ENCODE data around the gene TIMP2. TPM values are rescaled to one million over a fixed set of nuclear protein-coding genes. Genes with fewer than 3 reads are reported as not detected.
A peak's percentile ranks its signal among the peaks of the same experiment; 100 is the strongest.

TIMP2 gene
- total and polyA plus RNA-seq, 2 of the 8 experiments (the other 6 are each of a cell fraction or from before 2014, with no cell fraction given) = 18.2 to 43.3 TPM

DNA sequence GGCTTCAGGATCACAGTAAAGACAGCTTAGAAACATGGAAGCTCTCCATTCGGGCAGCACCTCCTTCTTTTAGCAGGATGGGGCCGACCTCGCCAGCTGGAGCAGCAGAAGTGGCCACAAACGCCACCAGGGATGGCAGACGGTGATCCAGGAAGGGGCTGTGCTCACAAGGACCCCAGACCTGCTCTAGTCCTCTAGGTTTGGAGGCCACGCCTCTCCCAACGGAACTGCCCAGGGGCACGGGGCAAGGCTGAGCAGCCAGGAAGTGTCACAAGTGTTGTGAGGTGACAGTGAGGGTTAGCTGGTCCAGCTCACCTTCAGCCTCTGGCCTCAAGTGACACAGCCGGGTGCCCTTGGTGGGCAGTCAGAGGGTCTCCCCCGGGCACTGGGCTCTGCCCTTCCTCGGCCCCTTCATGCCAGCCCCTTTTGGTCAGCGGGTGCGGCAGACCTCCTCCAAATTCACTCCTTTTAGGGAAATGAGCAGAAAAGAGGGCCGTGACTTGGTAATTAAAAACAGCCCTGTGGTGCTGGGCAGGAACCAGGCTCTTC is 42.6 kb downstream of the TIMP2 start:
- H3K27me3 ChIP-seq (replicated peaks in 1 of 4; ENCODE audit: control insufficient read depth in 3 of 4, extremely low read depth in 1 of 4, insufficient read depth in 3 of 4, low read length in 3 of 4) = no peaks in the 10 kb centered on the region; a peak in 1 of 7 replicates
- H4K8ac ChIP-seq (ENCODE audit: extremely low read depth, insufficient read depth, low read length) = no peak overlapping the region
- H3K79me1 ChIP-seq (ENCODE audit: low read depth, low read length) = no peaks in the 10 kb centered on the region; the same call in 1 of the 2 replicates
- peaks cover 0 to 35% (median 22%) of the 10 kb centered on the region in 4 experiments; a peak in 6 of 7 replicates for H3K4me1 ChIP-seq (replicated peaks in 1 of 4; ENCODE audit: control insufficient read depth in 3 of 4, insufficient read depth in 4 of 4, low read length in 3 of 4)
- H3K36me3 ChIP-seq (ENCODE audit: control insufficient read depth in 2 of 4, insufficient read depth in 4 of 4, low read length in 3 of 4) = peaks cover 0 to 2% (median 0%) of the 10 kb centered on the region in 4 experiments; a peak in 1 of 8 replicates
- H2BK12ac ChIP-seq (ENCODE audit: low read depth, low read length) = 0 out of 2 replicates have a peak overlapping the region, but pooled peaks have one; percentile 44
- H3K79me2 ChIP-seq (ENCODE audit: control insufficient read depth in 1 of 2, insufficient read depth in 2 of 2, low read length in 2 of 2) = peaks cover 0 to 11% of the 10 kb centered on the region in 2 experiments; a peak in 1 of 4 replicates
- no peak overlapping the region for H3K56ac ChIP-seq (replicated peaks; ENCODE audit: insufficient read length, low read depth, low read length)
- no peak overlapping the region for H2BK15ac ChIP-seq (ENCODE audit: low read length)
- 82% methylated on average over 14 of the region's 14 CpGs; no CpG with 5 or more reads in 1 of the 2 experiments for WGBS, 2 experiments (ENCODE audit: extremely low coverage in 1 of 2, insufficient coverage in 1 of 2, insufficient read length in 1 of 2, insufficient replicate concordance in 2 of 2, low coverage in 1 of 2, low lambda C conversion rate in 2 of 2, missing lambda C conversion rate in 1 of 2)
- DNase-seq (ENCODE audit: low read depth in 1 of 2, low spot score in 2 of 2) (no peak), FAIRE-seq (no peak)
- H3K4ac ChIP-seq (replicated peaks; ENCODE audit: insufficient read length, low read depth, low read length) = no peak overlapping the region
- H2BK5ac ChIP-seq (ENCODE audit: low read depth, low read length) = 0 out of 2 replicates have a peak overlapping the region, but pooled peaks have one; percentile 35
- H4K91ac ChIP-seq (replicated peaks; ENCODE audit: insufficient read length, low read length) = no peak overlapping the region
- H3K9me3 ChIP-seq (ENCODE audit: insufficient read depth in 2 of 2, low read depth in 1 of 2, low read length in 1 of 2) = no peaks in the 10 kb centered on the region
- peaks cover 4 to 9% of the 10 kb centered on the region in 2 experiments for H4K20me1 ChIP-seq (replicated peaks in 1 of 2; ENCODE audit: control insufficient read depth in 1 of 2, insufficient read depth in 2 of 2, low read length in 2 of 2)
- H2AFZ ChIP-seq (ENCODE audit: low read length) = no peak overlapping the region
- H3K9ac ChIP-seq (replicated peaks in 1 of 4; ENCODE audit: extremely low read depth in 1 of 4, low read depth in 3 of 4, low read length in 3 of 4) = no peak overlapping the region
- no peak overlapping the region for H3K4me2 ChIP-seq (ENCODE audit: insufficient read depth in 1 of 2, low read depth in 2 of 2, low read length in 2 of 2)
- H4K5ac ChIP-seq (ENCODE audit: insufficient read length, low read depth, low read length) = no peak overlapping the region
- no peak overlapping the region for H2BK20ac ChIP-seq (ENCODE audit: low read length)
- no peaks in the 10 kb centered on the region for H3K23me2 ChIP-seq (ENCODE audit: low read depth, low read length)
- H3K14ac ChIP-seq (ENCODE audit: insufficient read length) = no peak overlapping the region
- H2AK5ac ChIP-seq (ENCODE audit: low read depth, low read length) = no peak overlapping the region
- H3K23ac ChIP-seq (ENCODE audit: insufficient read length) = no peak overlapping the region
- no peak overlapping the region for H3K4me3 ChIP-seq (ENCODE audit: extremely low read depth in 1 of 4, insufficient read depth in 2 of 4, low read depth in 3 of 4, low read length in 4 of 4)
- ChIA-PET POLR2A (ENCODE audit: partially characterized antibody) (interaction anchor here (1.2 kb wide), 1 partner anchor 17 kb away, joined by 3 read pairs; no protein-coding TSS in a partner anchor), CTCF (ENCODE audit: partially characterized antibody) (interaction anchor here (0.7 to 2.0 kb wide), 7 partner anchors 14 to 89 kb away, joined by 3 to 9 read pairs (median 5); no protein-coding TSS in a partner anchor)
- H3K18ac ChIP-seq (ENCODE audit: extremely low read depth, low read length) = no peak overlapping the region
- no peak overlapping the region for H2BK120ac ChIP-seq (replicated peaks; ENCODE audit: low read depth, low read length)
- no peak overlapping the region for H3K27ac ChIP-seq (ENCODE audit: low read depth, low read length)
- TF ChIP-seq SP1 (IDR thresholded peaks at IDR 0.05; ENCODE audit: low read depth, low read length) (no peak), TEAD4 (IDR thresholded peaks at IDR 0.05; ENCODE audit: low read depth, low read length) (no peak), POLR2AphosphoS5 (IDR thresholded peaks at IDR 0.05; ENCODE audit: low read depth, low read length) (no peak), ASH2L (IDR thresholded peaks at IDR 0.05; ENCODE audit: low read length) (no peak), CTBP2 (IDR thresholded peaks at IDR 0.05; ENCODE audit: borderline replicate concordance, insufficient read depth, insufficient read length, low read length) (no peak), TCF12 (IDR thresholded peaks at IDR 0.05; ENCODE audit: low read depth, low read length) (no peak), CBX5 (IDR thresholded peaks at IDR 0.05; ENCODE audit: low read depth, low read length) (no peak), RNF2 (IDR thresholded peaks at IDR 0.05; ENCODE audit: borderline replicate concordance, low read depth, low read length, missing control alignments, poor library complexity, severe bottlenecking) (no peak), YY1 (IDR thresholded peaks at IDR 0.05; ENCODE audit: low read depth, low read length) (no peak)
- TF ChIP-seq, protein P1, sequence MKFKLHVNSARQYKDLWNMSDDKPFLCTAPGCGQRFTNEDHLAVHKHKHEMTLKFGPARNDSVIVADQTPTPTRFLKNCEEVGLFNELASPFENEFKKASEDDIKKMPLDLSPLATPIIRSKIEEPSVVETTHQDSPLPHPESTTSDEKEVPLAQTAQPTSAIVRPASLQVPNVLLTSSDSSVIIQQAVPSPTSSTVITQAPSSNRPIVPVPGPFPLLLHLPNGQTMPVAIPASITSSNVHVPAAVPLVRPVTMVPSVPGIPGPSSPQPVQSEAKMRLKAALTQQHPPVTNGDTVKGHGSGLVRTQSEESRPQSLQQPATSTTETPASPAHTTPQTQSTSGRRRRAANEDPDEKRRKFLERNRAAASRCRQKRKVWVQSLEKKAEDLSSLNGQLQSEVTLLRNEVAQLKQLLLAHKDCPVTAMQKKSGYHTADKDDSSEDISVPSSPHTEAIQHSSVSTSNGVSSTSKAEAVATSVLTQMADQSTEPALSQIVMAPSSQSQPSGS (IDR thresholded peaks at IDR 0.05; ENCODE audit: low read length) = no peak
- TF ChIP-seq, protein P2, sequence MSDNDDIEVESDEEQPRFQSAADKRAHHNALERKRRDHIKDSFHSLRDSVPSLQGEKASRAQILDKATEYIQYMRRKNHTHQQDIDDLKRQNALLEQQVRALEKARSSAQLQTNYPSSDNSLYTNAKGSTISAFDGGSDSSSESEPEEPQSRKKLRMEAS (IDR thresholded peaks at IDR 0.05) = no peak

All from H1 (cell line).